Neural cell (in vitro differentiated cells): ENCODE measurements around the gene ARHGAP35.

Source experiments
- CTCF ChIP-seq: fragments of 450-650 bp; IDR thresholded peaks from 2 replicates; pipeline ENCODE4 v1.5.1; 2014; ENCODE audit warnings: antibody characterized with exemption, mild to moderate bottlenecking, moderate library complexity; ENCODE audit not compliant: poor library complexity, severe bottlenecking
- EP300 ChIP-seq: fragments of 450-650 bp; conservative IDR thresholded peaks from 2 replicates; pipeline ENCODE4 v1.6.1; 2014; ENCODE audit warnings: antibody characterized with exemption, mild to moderate bottlenecking, moderate library complexity; ENCODE audit not compliant: poor library complexity, severe bottlenecking
- EZH2 ChIP-seq: fragments of 200-600, 300-800 bp; shearing (Covaris generic), sonication (generic); IDR thresholded peaks from 2 replicates; pipeline ENCODE4 v1.6.1; 2014; ENCODE audit warnings: antibody characterized with exemption, low read length, borderline replicate concordance, mild to moderate bottlenecking; ENCODE audit not compliant: insufficient read depth, poor library complexity, severe bottlenecking
- MXI1 ChIP-seq: fragments of 450-650 bp; conservative IDR thresholded peaks from 2 replicates; pipeline ENCODE4 v1.6.1; 2014; ENCODE audit warnings: antibody characterized with exemption, mild to moderate bottlenecking; ENCODE audit not compliant: poor library complexity, severe bottlenecking
- POLR2AphosphoS5 ChIP-seq: IDR thresholded peaks from 2 replicates; pipeline ENCODE4 v1.6.1; 2012
- RAD21 ChIP-seq: fragments of 450-650 bp; conservative IDR thresholded peaks from 2 replicates; pipeline ENCODE4 v1.6.1; 2014; ENCODE audit warnings: antibody characterized with exemption, mild to moderate bottlenecking, moderate library complexity
- REST ChIP-seq: IDR thresholded peaks from 2 replicates; pipeline ENCODE4 v1.6.1; 2012; ENCODE audit warnings: borderline replicate concordance
- SMC3 ChIP-seq: fragments of 450-650 bp; conservative IDR thresholded peaks from 2 replicates; pipeline ENCODE4 v1.6.1; 2014; ENCODE audit warnings: antibody characterized with exemption, mild to moderate bottlenecking, moderate library complexity; ENCODE audit not compliant: poor library complexity
- TAF1 ChIP-seq: IDR thresholded peaks from 2 replicates; pipeline ENCODE4 v1.6.1; 2012; ENCODE audit warnings: low read depth

GRCh38 chr19:46860125-46860845 is 512 bp upstream of the ARHGAP35 start:
- TF ChIP-seq CTCF (peak; percentile 27), RAD21 (peak; percentile 43), SMC3 (peak; percentile 49), EZH2 (no peak), EP300 (peak; percentile 65), TAF1 (peak; percentile 92), REST (peak; percentile 96), POLR2AphosphoS5 (peak; percentile 84), MXI1 (peak; percentile 95)
